GM12878 (cell line): ENCODE measurements around the gene CDH4. TPM values are rescaled to one million over a fixed set of nuclear protein-coding genes. Genes with fewer than 3 reads are reported as not detected.

Source experiments
- ATAC-seq: fragments of 200-7000 bp; cut with Tn5 transposase; 3 replicates; pipeline ENCODE4 v1.9.1; 2020; ENCODE audit warnings: mild to moderate bottlenecking, moderate library complexity
- BruUV-seq: library from RNA; stranded (reverse); fragments of 400-500 nt; replicated peaks from 2 replicates; lab custom pipeline; 2021; lab: Mats Ljungman, UMichigan
- CTCF ChIA-PET: fragments of 300-600 bp; sonication (Branson Sonifier 250); formaldehyde crosslinking; extraction: SDS; loops from one replicate; lab custom pipeline; 2021; ENCODE audit warnings: inconsistent platforms; lab: Yijun Ruan, JAX
- POLR2A ChIA-PET: fragments of 350-600 bp; formaldehyde crosslinking; extraction: SDS; loops from one replicate; lab custom pipeline; 2021; ENCODE audit warnings: inconsistent platforms; lab: Charles Lee
- RAD21 ChIA-PET: fragments of 300-600 bp; sonication (Branson Sonifier 250); formaldehyde crosslinking; loops from one replicate; lab custom pipeline; 2023; ENCODE audit warnings: antibody characterized with exemption; ENCODE audit not compliant: unreplicated experiment; lab: Charles Lee
- SMC1A ChIA-PET: fragments of 300-600 bp; sonication (Branson Sonifier 250); formaldehyde crosslinking; loops from one replicate; lab custom pipeline; 2023; ENCODE audit not compliant: unreplicated experiment, uncharacterized antibody; lab: Charles Lee
- DNase-seq: peaks from one replicate; pipeline ENCODE4 v3.0.0-alpha.2; 2011; ENCODE audit warnings: low read depth, low spot score
- FAIRE-seq: peaks from 3 replicates; lab custom pipeline; 2011; peaks lifted over from hg19 to GRCh38; lab: Jason Lieb, UNC
- H2AFZ ChIP-seq: 2 replicates; pipeline ENCODE4 v1.6.0; 2011; ENCODE audit warnings: low read depth, low read length, control low read depth; ENCODE audit not compliant: control insufficient read depth
- H3K27ac ChIP-seq: 2 replicates; pipeline ENCODE4 v1.5.1; 2011; ENCODE audit warnings: control low read depth; ENCODE audit not compliant: control insufficient read depth, insufficient read depth
- H3K27me3 ChIP-seq, 2 experiments: replicated peaks in 1 of 2; 2 replicates each; pipeline versions ENCODE4 v1.6.0 to v1.6.1; 2011; ENCODE audit warnings: low read length in 1 of 2; ENCODE audit not compliant: control insufficient read depth in 2 of 2, insufficient read depth in 2 of 2
- H3K36me3 ChIP-seq, 2 experiments: 2 replicates each; pipeline ENCODE4 v1.5.1; 2011; ENCODE audit warnings: low read length in 1 of 2; ENCODE audit not compliant: control insufficient read depth in 2 of 2, insufficient read depth in 2 of 2
- H3K4me1 ChIP-seq: 2 replicates; pipeline ENCODE4 v1.6.1; 2011; ENCODE audit warnings: mild to moderate bottlenecking, low read length, moderate library complexity, mixed read lengths; ENCODE audit not compliant: control insufficient read depth, insufficient read depth
- H3K4me2 ChIP-seq: 2 replicates; pipeline ENCODE4 v1.6.0; 2011; ENCODE audit warnings: control low read depth; ENCODE audit not compliant: control insufficient read depth, insufficient read depth
- H3K4me3 ChIP-seq: fragments of 200-600 bp; sonication (generic); 2 replicates; pipeline ENCODE4 v1.5.1; 2016
- H3K79me2 ChIP-seq: 2 replicates; pipeline ENCODE4 v1.6.0; 2011; ENCODE audit warnings: low read length; ENCODE audit not compliant: control insufficient read depth, insufficient read depth
- H3K9ac ChIP-seq: 2 replicates; pipeline ENCODE4 v1.8.0; 2011; ENCODE audit warnings: low read length, control low read depth, mixed read lengths; ENCODE audit not compliant: control insufficient read depth, insufficient read depth
- H3K9me3 ChIP-seq: replicated peaks from 3 replicates; pipeline ENCODE4 v1.5.1; 2011; ENCODE audit warnings: mild to moderate bottlenecking, low read length; ENCODE audit not compliant: control insufficient read depth, insufficient read depth
- H4K20me1 ChIP-seq: 2 replicates; pipeline ENCODE4 v1.6.0; 2011; ENCODE audit not compliant: control insufficient read depth, insufficient read depth
- ATF3 ChIP-seq: IDR thresholded peaks from 2 replicates; pipeline ENCODE4 v1.6.1; 2011; ENCODE audit warnings: low read depth, mild to moderate bottlenecking, low read length, moderate library complexity, borderline replicate concordance; ENCODE audit errors: extremely low read depth
- BRCA1 ChIP-seq: IDR thresholded peaks from 2 replicates; pipeline ENCODE4 v1.6.1; 2011; ENCODE audit warnings: low read depth, low read length, improper control_type of control experiment
- CREB1 ChIP-seq: IDR thresholded peaks from 2 replicates; pipeline ENCODE4 v1.6.1; 2012; ENCODE audit warnings: low read depth, mild to moderate bottlenecking, inconsistent platforms
- HCFC1 ChIP-seq: fragments of 150-350 bp; IDR thresholded peaks from 2 replicates; pipeline ENCODE4 v1.6.1; 2014; ENCODE audit warnings: low read length
- MTA2 ChIP-seq: fragments of 450-650 bp; IDR thresholded peaks from 2 replicates; pipeline ENCODE4 v1.6.1; 2016; ENCODE audit warnings: low read depth, mild to moderate bottlenecking, moderate library complexity
- MYB ChIP-seq: fragments of 150-350 bp; IDR thresholded peaks from 2 replicates; pipeline ENCODE4 v1.6.1; 2014; ENCODE audit warnings: mild to moderate bottlenecking, low read depth, low read length, borderline replicate concordance
- REST ChIP-seq: IDR thresholded peaks from 2 replicates; pipeline ENCODE4 v1.6.1; 2012; ENCODE audit warnings: mild to moderate bottlenecking, low read depth, low read length
- SREBF1 ChIP-seq: IDR thresholded peaks from 2 replicates; pipeline ENCODE4 v1.6.1; 2012; ENCODE audit warnings: mild to moderate bottlenecking, low read length
- SREBF2 ChIP-seq: IDR thresholded peaks from 2 replicates; pipeline ENCODE4 v1.6.1; 2012; ENCODE audit warnings: mild to moderate bottlenecking, low read length
- TAF1 ChIP-seq: IDR thresholded peaks from 2 replicates; pipeline ENCODE4 v1.6.1; 2011; ENCODE audit warnings: mild to moderate bottlenecking, low read depth, low read length, borderline replicate concordance
- ZBED1 ChIP-seq: IDR thresholded peaks from 2 replicates; pipeline ENCODE4 v1.6.1; 2016; ENCODE audit warnings: borderline replicate concordance
- ZBTB40 ChIP-seq: fragments of 450-650 bp; IDR thresholded peaks from 2 replicates; pipeline ENCODE4 v1.6.1; 2016; ENCODE audit warnings: mild to moderate bottlenecking, moderate library complexity, borderline replicate concordance
- ZNF217 ChIP-seq: fragments of 450-650 bp; IDR thresholded peaks from 2 replicates; pipeline ENCODE4 v1.6.1; 2017; ENCODE audit warnings: antibody characterized with exemption, mild to moderate bottlenecking
- WGBS: methylation state at CpG from one replicate; pipeline ENCODE4 v1.1.6; 2016; ENCODE audit warnings: low lambda C conversion rate; ENCODE audit not compliant: insufficient replicate concordance, insufficient coverage; ENCODE audit errors: missing lambda C conversion rate; 5-methylcytosine and 5-hydroxymethylcytosine counted together
- in situ Hi-C: fragments of 300-500 bp; cut with MboI; formaldehyde crosslinking; loops from 9 replicates; pipeline ENCODE4 v1.14.3; 2018; ENCODE audit warnings: mixed read lengths
- intact Hi-C: fragments of 100-400 bp; cut with micrococcal nuclease; formaldehyde crosslinking; loops from one replicate; pipeline ENCODE4 v1.14.2; 2022; ENCODE audit not compliant: unreplicated experiment
- polyA plus RNA-seq, 11 experiments: library from polyadenylated mRNA; depleted of rRNA in 4 of 11; unstranded in 6 of 11; stranded (reverse) in 5 of 11; fragments of >200 nt; fragmentation: Nextera tagmentation in 4 of 11; fragmentation: Illumina TruSeq in 1 of 11; extraction: Ambion mirVana in 4 of 11; extraction: Trizol in 1 of 11; gene quantifications; 1 replicate in 1 of 11; 2 replicates in 10 of 11; pipeline versions ENCODE4 v1.2.1 to v1.2.3, GENCODE V29; 2011 to 2016; ENCODE audit warnings: inconsistent platforms in 2 of 11, missing spikeins in 2 of 11, low read depth in 1 of 11
- total RNA-seq, 4 experiments: library from RNA; depleted of rRNA in 3 of 4; stranded (reverse); fragments of >200 nt in 3 of 4; fragmentation: Illumina TruSeq in 1 of 4; extraction: Trizol in 1 of 4; gene quantifications; 2 replicates each; pipeline versions ENCODE4 v1.2.1 to v1.2.3, GENCODE V29; 2013 to 2021

Gene CDH4
- total and polyA plus RNA-seq, 10 of the 15 experiments (the other 5 are each of a cell fraction or from before 2014, with no cell fraction given) = not detected

GRCh38 chr20:61480158-61480825, 228.2 kb downstream of the CDH4 start (continued):
- TF ChIP-seq REST (no peak), ATF3 (no peak)

GRCh38 chr20:61482056-61482887, 230.2 kb downstream of the CDH4 start:
- Histone ChIP-seq H3K9me3 (no peaks in the 10 kb centered on the region; the same call in 2 of the 3 replicates), H2AFZ (no peak overlapping the region), H3K9ac (no peak overlapping the region), H3K4me3 (no peak overlapping the region), H3K4me2 (no peak overlapping the region), H4K20me1 (no peaks in the 10 kb centered on the region), H3K27me3 (no peaks in the 10 kb centered on the region), H3K79me2 (no peaks in the 10 kb centered on the region), H3K4me1 (no peaks in the 10 kb centered on the region), H3K27ac (no peak overlapping the region), H3K36me3 (no peaks in the 10 kb centered on the region)
- FAIRE-seq (no peak), ATAC-seq (no peak), DNase-seq (no peak)
- POLR2A ChIA-PET = no interaction called here
- RAD21 ChIA-PET = no interaction called here
- SMC1A ChIA-PET = no interaction called here
- intact Hi-C loops = no loop called here
- no peak for TF ChIP-seq HCFC1
- TF ChIP-seq MTA2 = no peak
- no peak for TF ChIP-seq BRCA1
- no peak for TF ChIP-seq SREBF1
- TF ChIP-seq TAF1 = no peak
- no peak for TF ChIP-seq CREB1
- no peak for TF ChIP-seq ZBED1
- TF ChIP-seq ZBTB40 = no peak
- TF ChIP-seq ZNF217 = no peak
- no peak for TF ChIP-seq SREBF2
- no peak for TF ChIP-seq MYB
- CTCF ChIA-PET = interaction anchor here (0.6 kb wide), 1 partner anchor 803 kb away, joined by 3 read pairs; no protein-coding TSS in a partner anchor
- in situ Hi-C loops = loop anchor here (25.0 kb wide), 1 partner anchor 605 kb away; no protein-coding TSS in a partner anchor
- WGBS = 48% methylated on average over 18 of the region's 18 CpGs
- BruUV-seq = no TSS peak
